Activated CD4-positive, alpha-beta memory T cell treated with anti-CD3 and anti-CD28 coated beads, Interleukin-2, amount 10 ng/mL, durations not matched to agents 7 days and 5 days (primary cell): ENCODE results near the gene NPBWR2. TPM values are rescaled to one million over a fixed set of nuclear protein-coding genes. Genes with fewer than 3 reads are reported as not detected.
A peak's percentile ranks its signal among the peaks of the same experiment; 100 is the strongest.

Experiments
- CTCF ChIA-PET: fragments of 350-600 bp; sonication (Branson Sonifier 250); formaldehyde crosslinking; loops from one replicate; lab custom pipeline; 2021; ENCODE audit warnings: antibody characterized with exemption, inconsistent platforms; lab: Charles Lee
- POLR2A ChIA-PET: fragments of 350-600 bp; sonication (Branson Sonifier 250); formaldehyde crosslinking; loops from one replicate; lab custom pipeline; 2021; ENCODE audit warnings: antibody characterized with exemption; lab: Charles Lee
- DNase-seq: peaks from one replicate; pipeline ENCODE4 v3.0.0-alpha.2; 2020
- H3K27ac Mint-ChIP-seq: one replicate; pipeline ENCODE4 v1.8.0; 2021; ENCODE audit warnings: mild to moderate bottlenecking, mixed read lengths
- H3K27me3 Mint-ChIP-seq: one replicate; pipeline ENCODE4 v1.8.0; 2021; ENCODE audit warnings: mixed read lengths
- H3K36me3 Mint-ChIP-seq: one replicate; pipeline ENCODE4 v1.8.0; 2021; ENCODE audit warnings: low read depth, mixed read lengths
- H3K4me1 Mint-ChIP-seq: one replicate; pipeline ENCODE4 v1.8.0; 2021; ENCODE audit warnings: mixed read lengths
- H3K4me3 Mint-ChIP-seq: one replicate; pipeline ENCODE4 v1.8.0; 2021; ENCODE audit warnings: mild to moderate bottlenecking, mixed read lengths
- H3K9me3 Mint-ChIP-seq: one replicate; pipeline ENCODE4 v1.8.0; 2021; ENCODE audit warnings: mixed read lengths
- total RNA-seq, 2 experiments: library from RNA; stranded (reverse); gene quantifications; one replicate each; pipeline ENCODE4 v1.2.3, GENCODE V29; 2021

NPBWR2 gene
- total RNA-seq, 2 experiments from 2014 or later, result not detected

- H3K4me3 Mint-ChIP-seq, result no peak overlapping the region
- H3K4me1 Mint-ChIP-seq, result no peaks in the 10 kb centered on the region
- no peaks in the 10 kb centered on the region for H3K27me3 Mint-ChIP-seq
- H3K36me3 Mint-ChIP-seq, result no peaks in the 10 kb centered on the region
- CTCF ChIA-PET, result no interaction called here
- no peak for DNase-seq
- H3K27ac Mint-ChIP-seq, result no peak overlapping the region
- POLR2A ChIA-PET, result no interaction called here
- no peaks in the 10 kb centered on the region for H3K9me3 Mint-ChIP-seq
Observed at GRCh38 chr20:64110411-64111068, 3.2 kb upstream of the NPBWR2 start.

DNA sequence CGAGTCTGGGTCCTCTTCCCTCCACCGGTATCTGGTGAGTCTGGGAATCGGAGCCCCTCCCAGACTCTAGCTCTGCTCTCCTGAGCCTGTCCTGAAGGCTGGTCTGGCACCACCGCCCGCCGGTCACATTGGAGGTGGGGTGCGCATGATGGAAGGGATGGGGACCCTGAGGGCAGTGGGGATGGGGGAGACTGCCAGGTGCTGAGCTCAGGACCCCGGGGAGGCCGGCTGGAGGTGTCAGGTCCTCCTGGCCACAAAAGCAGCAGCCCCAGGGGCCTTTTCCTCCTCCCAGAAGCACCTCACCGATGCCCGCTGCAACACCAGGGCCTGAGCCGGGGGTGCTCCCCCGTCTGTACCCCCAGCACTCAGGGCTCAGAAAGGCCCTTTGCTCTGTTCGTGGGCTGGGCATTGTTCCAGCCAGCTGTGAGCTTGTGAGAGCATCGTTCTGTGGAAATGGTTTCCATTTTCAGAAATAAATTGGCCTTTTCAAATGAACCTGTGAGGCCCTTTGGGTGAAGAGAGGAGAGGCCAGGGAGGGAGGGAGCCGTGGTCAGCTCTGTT, 2.5 kb upstream of the NPBWR2 start:
- H3K36me3 Mint-ChIP-seq, result no peaks in the 10 kb centered on the region
- no peak overlapping the region for H3K27ac Mint-ChIP-seq
- ChIA-PET CTCF (no interaction called here), POLR2A (interaction anchor here (0.9 kb wide), 1 partner anchor 11 kb away, joined by 3 read pairs; no protein-coding TSS in a partner anchor)
- H3K27me3 Mint-ChIP-seq, result no peaks in the 10 kb centered on the region
- no peak overlapping the region for H3K4me3 Mint-ChIP-seq
- no peak for DNase-seq
- H3K9me3 Mint-ChIP-seq, result no peaks in the 10 kb centered on the region
- H3K4me1 Mint-ChIP-seq, result no peaks in the 10 kb centered on the region

DNA sequence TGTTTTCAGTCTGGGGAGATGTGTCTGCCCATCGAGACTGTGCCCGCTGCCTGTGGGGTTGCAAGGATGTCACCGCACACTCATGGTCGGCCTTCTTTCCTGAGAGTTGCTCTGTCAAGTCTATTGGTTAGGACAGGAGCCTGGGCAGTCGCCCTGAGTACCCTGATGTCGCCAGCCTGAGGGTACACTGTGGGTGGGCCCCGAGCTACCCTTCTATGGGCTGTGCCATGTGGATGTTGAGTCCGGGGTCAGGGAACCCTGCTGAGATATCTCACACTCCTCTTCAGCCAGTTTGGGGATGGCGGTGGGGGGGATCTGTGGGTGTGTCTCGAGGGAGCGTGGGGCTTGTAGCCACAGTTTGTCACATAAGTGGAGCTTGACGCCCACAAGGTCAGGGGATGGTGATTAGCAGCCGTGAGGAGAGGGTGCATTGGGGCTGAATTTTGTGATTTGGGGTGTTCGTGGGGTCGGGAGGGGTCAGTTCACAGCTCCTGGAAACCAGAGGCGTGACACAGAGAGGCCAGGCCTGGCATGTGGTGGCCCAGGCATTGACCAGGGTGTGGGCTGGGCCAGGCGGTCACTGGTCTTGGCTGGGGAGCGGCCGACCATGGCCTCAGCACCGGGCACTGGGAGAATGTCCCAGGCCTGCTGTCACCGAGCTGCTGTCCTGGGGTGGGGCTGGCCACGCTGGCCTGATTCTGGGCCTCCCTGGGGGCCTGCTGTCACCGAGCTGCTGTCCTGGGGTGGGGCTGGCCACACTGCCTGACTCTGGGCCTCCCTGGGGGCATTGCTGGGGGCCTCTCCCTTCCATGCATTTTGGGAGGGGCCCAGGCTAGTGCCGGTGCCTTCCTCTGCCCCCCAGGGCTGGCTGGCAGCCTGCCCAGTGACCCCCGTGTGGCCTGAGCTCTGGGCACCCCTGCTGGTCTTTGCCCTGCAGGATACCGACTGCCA, 1.6 kb upstream of the NPBWR2 start:
- DNase-seq, result no peak
- Mint-ChIP-seq H3K27ac (no peak overlapping the region), H3K9me3 (no peaks in the 10 kb centered on the region), H3K4me3 (no peak overlapping the region), H3K4me1 (no peaks in the 10 kb centered on the region), H3K36me3 (no peaks in the 10 kb centered on the region), H3K27me3 (no peaks in the 10 kb centered on the region)
- ChIA-PET CTCF (interaction anchor here (0.6 to 1.2 kb wide), 2 partner anchors 11 to 26 kb away, joined by 3 to 6 read pairs; no protein-coding TSS in a partner anchor), POLR2A (interaction anchor here (0.9 kb wide), 1 partner anchor 10 kb away, joined by 3 read pairs; no protein-coding TSS in a partner anchor)

DNA sequence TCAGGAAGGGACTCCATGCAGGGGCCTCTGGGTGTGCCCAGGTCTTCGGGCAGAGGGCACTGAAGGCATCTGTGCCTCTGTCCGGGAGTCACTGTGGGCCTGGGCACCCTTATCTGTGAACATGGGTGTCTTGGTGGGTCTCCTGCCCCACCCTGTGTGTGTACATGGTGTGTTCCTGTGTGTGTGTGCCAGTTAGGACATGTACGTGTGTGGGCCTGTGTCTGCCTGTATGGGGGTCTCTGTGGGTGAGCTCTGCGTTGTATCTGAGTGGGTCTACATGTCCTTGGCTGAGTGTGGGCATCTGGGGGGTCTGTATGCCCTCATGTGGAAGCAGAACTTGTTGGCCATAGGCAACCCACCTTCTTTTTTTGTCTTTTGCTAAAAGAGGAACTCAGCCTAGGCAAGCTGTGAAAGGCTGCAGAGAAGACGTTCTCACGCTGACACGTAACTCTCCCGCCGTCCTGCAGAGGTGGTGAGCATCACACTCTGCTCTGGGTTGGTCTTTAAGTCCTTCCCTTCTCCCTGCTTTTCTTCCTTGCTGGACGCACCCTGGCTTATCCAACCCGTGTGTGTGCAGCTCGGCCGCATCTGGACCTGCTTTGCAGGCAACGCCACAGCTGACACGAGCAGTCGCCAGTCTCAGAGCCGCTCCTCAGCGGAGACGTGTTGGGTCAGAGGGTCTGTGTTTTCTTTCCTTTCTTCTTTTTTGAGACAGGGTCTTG, 532 bp upstream of the NPBWR2 start:
- Mint-ChIP-seq H3K27me3 (peaks cover 8% of the 10 kb centered on the region), H3K9me3 (no peaks in the 10 kb centered on the region), H3K36me3 (no peaks in the 10 kb centered on the region), H3K4me1 (peaks cover under 1% of the 10 kb centered on the region), H3K27ac (no peak overlapping the region), H3K4me3 (no peak overlapping the region)
- DNase-seq, result no peak
- POLR2A ChIA-PET, result no interaction called here
- CTCF ChIA-PET, result no interaction called here

DNA sequence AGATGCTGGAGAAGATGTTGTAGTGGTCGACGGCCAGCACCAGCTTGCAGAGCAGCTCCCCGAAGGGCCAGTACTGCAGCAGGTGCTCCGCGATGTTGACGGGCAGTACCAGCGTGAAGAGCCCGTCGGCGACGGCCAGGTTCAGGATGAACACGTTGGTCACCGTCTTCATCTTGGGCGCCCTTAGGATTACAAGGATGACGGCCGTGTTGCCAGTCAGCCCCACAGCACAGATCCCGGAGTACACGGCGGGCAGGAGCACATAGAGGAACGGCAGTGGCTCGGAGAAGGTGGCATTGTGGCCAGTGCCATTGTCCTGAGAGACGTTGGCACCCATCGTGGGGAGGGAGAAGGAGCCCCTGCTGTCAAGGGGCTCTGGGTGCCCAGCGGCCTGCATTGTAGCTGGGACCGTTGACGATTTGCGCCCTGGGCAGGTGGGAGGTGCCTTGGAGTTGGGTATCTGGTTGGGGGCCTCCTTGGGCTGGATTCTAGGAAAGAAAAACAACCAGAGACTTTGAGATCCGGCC, 867 bp downstream of the NPBWR2 start:
- no peak overlapping the region for H3K27ac Mint-ChIP-seq
- H3K36me3 Mint-ChIP-seq, result no peaks in the 10 kb centered on the region
- no peak for DNase-seq
- H3K4me3 Mint-ChIP-seq, result no peak overlapping the region
- no peaks in the 10 kb centered on the region for H3K9me3 Mint-ChIP-seq
- ChIA-PET POLR2A (no interaction called here), CTCF (interaction anchor here (1.2 kb wide), 1 partner anchor 14 kb away, joined by 4 read pairs; no protein-coding TSS in a partner anchor)
- H3K27me3 Mint-ChIP-seq, result peaks cover 13% of the 10 kb centered on the region
- H3K4me1 Mint-ChIP-seq, result peaks cover 4% of the 10 kb centered on the region

- no peak for DNase-seq
- Mint-ChIP-seq H3K27me3 (peaks cover 18% of the 10 kb centered on the region), H3K4me3 (no peak overlapping the region), H3K36me3 (no peaks in the 10 kb centered on the region), H3K9me3 (no peaks in the 10 kb centered on the region), H3K4me1 (peaks cover 6% of the 10 kb centered on the region), H3K27ac (no peak overlapping the region)
- POLR2A ChIA-PET, result no interaction called here
- CTCF ChIA-PET, result interaction anchor here (1.2 kb wide), 1 partner anchor 15 kb away, joined by 4 read pairs; no protein-coding TSS in a partner anchor
Observed at GRCh38 chr20:64105846-64106434, 1.4 kb downstream of the NPBWR2 start.

DNA sequence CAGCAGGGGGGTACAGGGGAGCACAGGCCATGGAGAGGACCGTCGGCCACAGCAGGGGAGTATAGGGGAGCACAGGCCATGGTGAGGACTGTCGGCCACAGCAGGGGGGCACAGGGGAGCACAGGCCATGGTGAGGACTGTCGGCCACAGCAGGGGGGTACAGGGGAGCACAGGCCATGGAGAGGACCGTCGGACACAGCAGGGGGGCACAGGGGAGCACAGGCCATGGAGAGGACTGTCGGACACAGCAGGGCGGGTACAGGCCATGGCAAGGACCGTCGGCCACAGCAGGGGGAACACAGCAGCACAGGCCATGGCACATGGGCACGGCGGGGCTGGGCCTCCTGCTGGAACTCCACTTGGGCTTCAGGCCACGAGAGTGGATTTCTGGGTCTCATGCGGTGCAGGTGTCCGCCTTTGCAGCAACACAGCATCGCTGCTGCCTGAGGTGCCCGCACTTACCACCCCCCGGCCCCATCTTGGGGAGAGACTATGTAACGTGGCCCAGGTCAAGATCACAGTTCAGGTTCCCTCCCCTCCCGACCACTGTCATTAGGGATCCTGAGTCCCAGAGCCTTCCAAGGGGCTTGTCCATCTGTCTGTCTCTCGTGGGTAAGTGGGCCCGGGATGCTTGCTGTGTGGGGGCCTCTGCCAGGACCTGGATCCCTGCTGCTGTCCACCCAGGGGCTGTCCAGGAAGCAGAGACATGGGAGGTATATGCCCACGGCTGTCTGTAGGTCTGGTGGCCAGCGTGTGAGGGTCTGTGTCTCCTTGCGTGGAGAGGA, 2.5 kb downstream of the NPBWR2 start:
- no peak for DNase-seq
- H3K9me3 Mint-ChIP-seq, result no peaks in the 10 kb centered on the region
- H3K27me3 Mint-ChIP-seq, result peaks cover 20% of the 10 kb centered on the region
- H3K4me1 Mint-ChIP-seq, result peaks cover 6% of the 10 kb centered on the region
- ChIA-PET CTCF (no interaction called here), POLR2A (no interaction called here)
- H3K36me3 Mint-ChIP-seq, result no peaks in the 10 kb centered on the region
- no peak overlapping the region for H3K27ac Mint-ChIP-seq
- no peak overlapping the region for H3K4me3 Mint-ChIP-seq

GRCh38 chr20:64103871-64104666, 3.3 kb downstream of the NPBWR2 start:
- ChIA-PET POLR2A (no interaction called here), CTCF (no interaction called here)
- DNase-seq, result no peak
- H3K36me3 Mint-ChIP-seq, result no peaks in the 10 kb centered on the region
- no peak overlapping the region for H3K27ac Mint-ChIP-seq
- peaks cover 20% of the 10 kb centered on the region for H3K27me3 Mint-ChIP-seq
- H3K4me1 Mint-ChIP-seq, result peaks cover 6% of the 10 kb centered on the region
- H3K4me3 Mint-ChIP-seq, result no peak overlapping the region
- H3K9me3 Mint-ChIP-seq, result no peaks in the 10 kb centered on the region

- ChIA-PET CTCF (interaction anchor here (0.6 to 1.2 kb wide), 3 partner anchors 11 to 122 kb away, joined by 3 read pairs; partner anchors contain the start of genes PRPF6 and RGS19), POLR2A (interaction anchor here (1.1 kb wide), 1 partner anchor 31 kb away, joined by 3 read pairs; no protein-coding TSS in a partner anchor)
Observed at GRCh38 chr20:64102647-64103354, 4.6 kb downstream of the NPBWR2 start.

More at GRCh38 chr20:64102647-64103354, 4.6 kb downstream of the NPBWR2 start:
- Mint-ChIP-seq H3K4me3 (peak overlapping the region; percentile 2), H3K27ac (no peak overlapping the region), H3K4me1 (peaks cover 6% of the 10 kb centered on the region), H3K27me3 (peaks cover 20% of the 10 kb centered on the region), H3K36me3 (no peaks in the 10 kb centered on the region), H3K9me3 (no peaks in the 10 kb centered on the region)
- DNase-seq, result no peak
